Activated CD4-positive, alpha-beta T cell treated with anti-CD3 and anti-CD28 coated beads, Interleukin-2, amount 50 U/mL, for 48 hours (primary cell): Measurements from ENCODE around the gene AQP6.

Source experiments
- DNase-seq, 2 experiments: peaks; one replicate each; pipeline ENCODE4 v3.0.0-alpha.2; 2020

The AQP6 gene

DNA sequence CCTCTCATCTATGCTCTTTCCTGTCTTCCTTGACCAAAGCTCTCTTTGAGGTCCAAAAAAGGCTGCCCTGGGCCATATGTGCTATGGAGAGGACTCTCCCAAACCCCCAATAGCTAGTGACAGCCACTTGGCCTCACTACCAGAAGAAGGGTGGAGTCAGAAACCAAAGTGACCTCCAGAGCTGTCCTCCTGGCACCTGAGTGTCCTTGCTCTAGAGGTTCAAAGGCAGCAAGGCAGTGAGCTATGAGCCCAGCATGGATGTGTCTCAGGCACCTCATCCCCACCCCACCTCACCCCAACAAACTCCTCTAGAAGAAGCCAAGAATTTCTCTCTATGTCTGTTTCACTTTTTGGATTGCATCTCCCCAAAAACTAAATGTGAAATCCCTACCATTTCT is 15.2 kb upstream of the AQP6 start:
- DNase-seq = no peak

GRCh38 chr12:49959685-49960473 is 12.9 kb upstream of the AQP6 start:
- no peak for DNase-seq

DNA sequence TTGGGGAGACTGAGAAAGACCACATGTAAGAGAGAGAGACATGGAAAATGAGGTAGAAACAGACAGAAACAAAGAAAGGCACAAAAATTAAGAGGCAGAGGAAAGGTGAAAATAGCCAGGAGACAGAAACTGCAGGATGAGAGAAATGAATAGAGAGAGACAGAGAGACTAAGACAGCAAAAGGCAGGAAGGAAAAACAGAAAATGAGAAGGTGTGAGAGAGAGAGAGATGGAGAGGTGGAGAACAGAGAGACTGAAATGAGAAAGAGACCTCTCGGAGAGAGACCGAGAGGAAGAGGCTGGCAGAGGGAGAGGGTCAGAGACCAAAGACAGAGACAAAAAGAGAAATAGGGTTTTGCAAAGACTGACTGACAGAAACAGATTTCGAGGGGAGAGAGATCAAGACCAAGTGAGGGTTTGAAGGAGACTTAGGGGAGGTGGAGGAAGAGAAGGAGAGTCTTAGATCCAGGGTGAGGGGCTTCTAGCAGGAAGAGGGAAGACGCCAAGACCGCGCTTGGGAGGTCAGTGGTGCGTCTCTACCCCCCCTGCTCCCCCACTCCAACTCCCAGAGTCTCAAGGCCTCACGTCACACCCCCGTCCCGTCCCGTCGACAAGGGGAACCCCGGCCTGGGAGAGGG is 12.2 kb upstream of the AQP6 start:
- no peak for DNase-seq

DNA sequence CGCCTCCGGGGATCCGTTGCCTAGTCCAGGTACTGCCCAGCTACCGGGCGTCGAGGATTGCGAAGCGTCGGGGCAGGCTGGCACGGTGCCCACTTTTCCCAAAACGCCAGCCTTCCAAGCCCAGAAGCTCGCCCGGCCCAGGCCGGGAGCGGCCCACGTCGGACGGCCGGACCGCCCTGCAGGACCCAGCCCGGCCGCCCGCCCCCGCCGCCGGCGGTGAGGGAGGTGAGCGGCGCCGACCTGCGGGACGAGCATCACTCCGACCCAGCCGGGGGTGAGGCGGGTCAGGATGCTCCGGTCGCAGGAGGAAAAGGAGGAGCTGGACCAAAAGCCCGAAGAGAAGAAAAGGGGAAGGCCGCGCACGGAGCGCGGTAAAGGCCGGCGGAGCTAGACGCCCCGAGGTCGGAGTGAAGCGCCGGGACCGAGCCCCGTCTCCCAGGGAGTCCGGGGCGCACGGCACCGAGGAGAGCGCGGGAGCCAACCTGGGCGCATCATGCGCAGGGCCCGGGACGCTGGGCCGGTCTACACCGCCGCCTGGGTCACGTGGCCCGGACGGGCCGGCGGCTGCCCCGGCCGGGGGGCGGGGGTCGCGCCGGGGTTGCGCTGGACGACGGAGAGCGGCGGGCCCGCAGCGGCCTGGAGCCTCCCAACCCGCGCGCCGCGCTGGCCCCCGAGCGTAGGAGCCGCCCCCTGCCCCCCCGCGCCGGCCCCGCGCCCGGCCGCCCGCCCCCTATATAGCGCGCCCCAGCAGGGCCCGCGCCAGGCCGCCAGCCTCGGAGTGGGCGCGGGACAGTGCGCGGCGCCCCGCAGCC is 11.4 kb upstream of the AQP6 start, which contains the start of gene AQP5:
Gene AQP5 (plus strand): TSS at position 762 of the 812 bp plus-strand sequence. CDS start 146 bp downstream, outside the sequence.
- DNase-seq = no peak

GRCh38 chr12:49961993-49962764 is 10.6 kb upstream of the AQP6 start:
- no peak for DNase-seq

- no peak for DNase-seq
These were observed 9.6 kb upstream of the AQP6 start for GRCh38 chr12:49962861-49963765.

- no peak for DNase-seq
These were observed 8.6 kb upstream of the AQP6 start for GRCh38 chr12:49963976-49964815.

- DNase-seq = no peak
These were observed 7.7 kb upstream of the AQP6 start for GRCh38 chr12:49964849-49965624.

GRCh38 chr12:49965836-49966235 is 6.9 kb upstream of the AQP6 start:
- DNase-seq = no peak

DNA sequence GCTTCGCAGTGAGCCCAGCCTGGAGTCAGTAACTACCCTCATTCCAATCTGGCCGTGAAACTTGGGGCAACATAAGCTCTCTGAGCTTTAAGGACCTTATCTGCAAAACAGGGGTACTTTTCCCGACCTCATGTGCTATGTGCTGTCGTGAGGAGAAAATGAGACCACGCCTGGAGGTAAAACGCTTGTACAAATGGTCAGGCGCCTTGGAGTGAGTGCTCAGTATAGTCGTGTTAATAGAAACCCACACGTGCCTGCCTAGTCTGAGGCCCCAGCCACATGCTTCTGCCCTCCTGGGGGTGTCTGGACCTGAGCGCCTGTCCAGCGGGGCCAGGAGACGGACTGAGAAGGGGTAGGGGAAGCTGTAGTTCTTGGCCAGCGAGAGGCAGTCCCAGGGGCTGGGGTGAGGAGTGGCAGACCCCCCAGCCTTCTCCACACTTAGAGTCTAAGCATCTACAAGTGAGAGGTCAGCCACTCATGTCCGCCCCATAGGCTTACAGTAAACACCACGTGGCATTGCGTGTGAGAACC is 6.2 kb upstream of the AQP6 start:
- DNase-seq = no peak

- peak; percentile 98 for DNase-seq
These were observed 5.5 kb upstream of the AQP6 start for GRCh38 chr12:49967042-49967776.

DNA sequence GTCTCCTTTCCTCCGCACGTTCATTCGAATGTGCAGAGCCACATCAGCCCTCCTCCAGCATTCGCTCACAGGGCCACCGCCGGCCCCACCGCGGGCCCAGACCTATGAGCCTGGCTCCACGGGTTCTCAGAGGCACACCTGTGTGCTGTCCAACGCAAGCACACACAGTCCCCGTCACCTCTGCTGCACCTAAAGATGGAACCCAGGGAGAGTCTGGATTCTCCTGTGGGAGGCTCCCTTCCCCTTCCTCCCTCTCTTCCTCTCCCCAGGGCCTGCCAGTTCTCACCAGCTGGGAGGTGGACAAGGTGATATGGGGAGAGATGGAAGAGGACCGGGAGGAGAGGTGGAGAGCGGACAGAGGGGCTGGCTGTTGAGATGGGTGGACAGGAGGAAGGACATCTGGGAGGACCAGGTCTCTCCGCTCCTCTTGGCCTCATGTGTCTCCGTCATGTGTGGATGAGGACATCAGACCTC is 4.9 kb upstream of the AQP6 start:
- DNase-seq = peak in 1 of 2 experiments; percentile 14

- no peak for DNase-seq
These were observed 4.3 kb upstream of the AQP6 start for GRCh38 chr12:49968471-49968870.

- DNase-seq = no peak
These were observed 3.7 kb upstream of the AQP6 start for GRCh38 chr12:49969027-49969426.

DNA sequence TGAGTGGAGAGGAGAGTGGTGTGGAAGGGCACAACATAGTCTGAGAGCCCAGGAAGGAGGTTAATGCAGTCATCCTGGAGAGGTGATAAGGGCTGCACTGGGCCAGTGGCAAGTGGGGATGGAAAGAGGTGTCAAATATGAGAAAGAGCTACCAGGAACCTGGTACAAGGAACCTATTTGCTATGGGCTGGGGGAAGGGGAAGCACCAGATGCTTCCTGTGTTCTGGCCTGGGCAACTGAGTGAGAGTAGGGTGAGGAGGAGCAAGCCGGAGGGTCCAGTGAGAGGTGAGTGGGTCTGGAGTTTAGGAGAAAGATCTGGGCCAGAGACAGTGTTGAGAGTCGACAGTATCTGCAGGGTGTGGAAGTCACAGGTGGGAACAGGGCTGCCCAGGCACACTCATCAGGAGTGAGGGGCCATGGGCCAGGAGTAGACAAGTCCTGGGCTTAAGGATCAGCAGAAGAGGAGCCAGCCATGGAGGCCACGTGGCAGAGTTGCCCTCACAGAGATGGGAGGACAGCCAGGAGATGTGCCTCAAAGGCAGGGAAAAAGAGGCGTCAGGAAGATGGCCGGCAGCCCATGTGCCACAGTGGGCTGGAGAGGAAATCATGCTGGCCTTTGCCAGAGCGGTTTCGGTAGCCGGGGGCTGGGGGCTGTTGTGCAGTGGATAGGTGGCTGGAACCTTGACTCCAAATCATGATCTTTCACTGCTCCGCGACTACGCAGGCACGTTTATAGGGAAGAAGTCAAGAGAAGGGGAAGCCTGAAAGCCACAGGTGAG is 2.9 kb upstream of the AQP6 start:
- DNase-seq = no peak

DNA sequence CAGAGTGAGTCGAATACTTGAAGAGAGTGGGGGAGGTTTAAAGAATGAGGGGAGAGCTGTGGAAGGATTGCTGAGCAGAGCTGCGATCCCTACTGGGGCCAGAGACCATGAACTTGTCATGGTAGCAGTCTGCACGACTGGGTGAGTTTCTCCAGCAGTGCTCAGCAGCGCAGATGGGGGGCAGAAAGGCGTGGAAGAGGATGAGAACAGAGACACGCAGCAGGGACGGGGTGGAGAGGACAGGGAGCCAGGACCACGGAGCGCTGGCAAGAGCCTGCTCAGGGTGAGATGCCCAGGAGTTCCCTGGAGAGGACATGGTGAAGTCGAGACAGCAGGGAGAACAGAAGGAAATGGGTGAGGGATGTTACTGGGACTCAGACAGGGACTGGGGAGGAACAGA is 2.1 kb upstream of the AQP6 start:
- DNase-seq = no peak

DNA sequence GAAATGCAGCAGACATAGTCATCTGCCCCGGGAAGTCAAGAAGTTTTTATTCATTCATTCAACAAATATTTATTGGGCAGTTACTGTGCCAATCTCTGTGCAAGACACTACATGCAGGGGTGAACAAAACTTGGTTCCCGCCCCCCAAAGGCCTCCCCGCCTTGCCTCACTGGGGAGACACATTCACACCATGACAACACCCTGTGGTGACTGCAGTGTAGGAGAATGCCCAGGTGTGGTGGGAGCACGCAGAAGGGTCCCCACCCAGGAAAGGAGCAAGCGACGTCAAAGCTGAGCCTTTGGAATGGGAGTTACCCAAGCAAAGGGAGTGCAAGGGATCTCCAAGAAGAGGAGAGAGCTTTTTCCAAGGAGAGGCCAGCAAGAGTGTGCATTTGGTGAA is 1.6 kb upstream of the AQP6 start:
- DNase-seq = no peak

GRCh38 chr12:49972129-49972528 is 618 bp upstream of the AQP6 start:
- DNase-seq = no peak
